Gastroesophageal sphincter (tissue), 3 donors: ENCODE results near the gene B4GALNT3.

Experiments
- EP300 ChIP-seq: sonication (generic); formaldehyde crosslinking; IDR thresholded peaks from one replicate; pipeline ENCODE4 v1.6.1; 2017; ENCODE audit warnings: antibody characterized with exemption, mild to moderate bottlenecking
- POLR2A ChIP-seq, 2 donors: fragments of 450-650 bp; IDR thresholded peaks; one replicate each; pipeline ENCODE4 v1.6.1; 2017; ENCODE audit warnings: antibody characterized with exemption in 2 of 2, mild to moderate bottlenecking in 2 of 2, moderate library complexity in 1 of 2
- TF ChIP-seq, protein P1 (sequence below), 4 experiments: fragments of 200-600 bp in 2 of 4; fragments of 450-650 bp in 2 of 4; sonication (generic) in 1 of 4; IDR thresholded peaks; one replicate each; pipeline ENCODE4 v1.5.1; 2017 to 2019; ENCODE audit warnings: antibody characterized with exemption in 4 of 4, mild to moderate bottlenecking in 2 of 4, moderate library complexity in 2 of 4

DNA sequence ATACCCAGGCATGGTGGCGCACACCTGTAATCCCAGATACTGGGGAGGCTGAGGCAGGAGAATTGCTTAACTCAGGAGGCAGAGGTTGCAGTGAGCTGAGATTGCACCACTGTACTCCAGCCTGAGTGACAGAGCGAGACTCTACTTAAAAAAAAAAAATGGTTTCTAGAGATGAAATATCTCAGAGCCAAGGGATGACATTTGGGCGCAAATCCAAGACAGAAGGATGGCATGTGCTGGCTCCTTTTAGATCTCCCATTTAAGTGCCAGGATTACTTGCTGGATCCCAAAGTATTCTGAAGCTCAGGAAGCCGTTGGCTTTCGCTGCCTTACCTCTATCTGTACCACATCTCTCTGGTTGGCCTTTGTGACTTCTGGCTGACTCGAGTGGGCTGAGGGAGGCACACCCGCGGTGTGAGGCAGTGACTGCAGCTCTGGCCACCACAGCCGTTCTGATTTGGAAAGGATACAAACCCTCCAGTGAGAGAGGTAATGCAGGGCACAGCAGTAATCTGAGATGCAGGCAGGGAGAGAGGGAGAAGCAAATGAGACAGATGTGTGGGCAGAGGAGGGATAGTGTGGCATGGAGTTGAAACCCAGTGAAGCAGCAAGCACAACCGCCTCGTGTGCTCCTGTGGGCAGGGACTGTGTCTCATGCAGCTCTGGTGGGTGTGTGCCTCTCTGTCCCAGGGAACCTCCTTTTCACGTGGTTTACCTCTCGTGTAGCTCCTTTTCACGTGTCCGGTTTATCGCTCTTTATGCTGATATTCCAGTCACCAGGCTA, 4.9 kb downstream of the B4GALNT3 start:
- TF ChIP-seq POLR2A (IDR thresholded peaks at IDR 0.05), result no peak
- TF ChIP-seq, protein P1, sequence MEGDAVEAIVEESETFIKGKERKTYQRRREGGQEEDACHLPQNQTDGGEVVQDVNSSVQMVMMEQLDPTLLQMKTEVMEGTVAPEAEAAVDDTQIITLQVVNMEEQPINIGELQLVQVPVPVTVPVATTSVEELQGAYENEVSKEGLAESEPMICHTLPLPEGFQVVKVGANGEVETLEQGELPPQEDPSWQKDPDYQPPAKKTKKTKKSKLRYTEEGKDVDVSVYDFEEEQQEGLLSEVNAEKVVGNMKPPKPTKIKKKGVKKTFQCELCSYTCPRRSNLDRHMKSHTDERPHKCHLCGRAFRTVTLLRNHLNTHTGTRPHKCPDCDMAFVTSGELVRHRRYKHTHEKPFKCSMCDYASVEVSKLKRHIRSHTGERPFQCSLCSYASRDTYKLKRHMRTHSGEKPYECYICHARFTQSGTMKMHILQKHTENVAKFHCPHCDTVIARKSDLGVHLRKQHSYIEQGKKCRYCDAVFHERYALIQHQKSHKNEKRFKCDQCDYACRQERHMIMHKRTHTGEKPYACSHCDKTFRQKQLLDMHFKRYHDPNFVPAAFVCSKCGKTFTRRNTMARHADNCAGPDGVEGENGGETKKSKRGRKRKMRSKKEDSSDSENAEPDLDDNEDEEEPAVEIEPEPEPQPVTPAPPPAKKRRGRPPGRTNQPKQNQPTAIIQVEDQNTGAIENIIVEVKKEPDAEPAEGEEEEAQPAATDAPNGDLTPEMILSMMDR (IDR thresholded peaks at IDR 0.05), result no peak
- no peak for TF ChIP-seq EP300
